ENCODE measurements around the gene ABCC4. TPM values are rescaled to one million over a fixed set of nuclear protein-coding genes. Genes with fewer than 3 reads are reported as not detected.

ABCC4 gene
- total and polyA plus RNA-seq, 2 donors (not counting 1 experiment from before 2014, with no cell fraction given), result 1.8 to 7.1 TPM

DNA sequence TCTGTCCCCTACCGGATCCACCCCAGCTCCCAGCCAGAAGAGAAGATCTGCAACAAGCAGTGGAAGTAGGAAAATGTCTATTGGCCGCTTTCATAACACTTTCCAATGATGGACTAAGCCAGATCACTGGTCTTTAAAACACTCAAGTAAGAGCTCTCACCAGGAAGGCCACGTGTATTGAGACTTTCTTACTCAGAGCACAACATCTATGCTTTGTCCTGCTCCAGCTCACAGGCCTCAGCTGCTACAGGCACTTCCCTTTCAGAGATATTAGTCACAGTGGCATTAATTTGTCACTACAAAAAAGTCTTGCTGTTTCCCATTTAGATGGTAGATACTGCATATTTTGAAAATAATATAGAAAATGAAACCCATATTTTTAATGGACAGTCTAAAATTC is 164.2 kb downstream of the ABCC4 start:
- POLR2A ChIA-PET, result no interaction called here
- Histone ChIP-seq H2AFZ (ENCODE audit: insufficient read depth, low read depth, low read length, poor library complexity, severe bottlenecking) (no peak overlapping the region), H3K9ac (ENCODE audit: low read length) (no peak overlapping the region), H3K36me3 (replicated peaks in 1 of 2; ENCODE audit: control extremely low read depth in 1 of 2, control insufficient read depth in 1 of 2, extremely low read depth in 1 of 2, insufficient read depth in 2 of 2, low read length in 1 of 2) (no peaks in the 10 kb centered on the region), H3K4me2 (replicated peaks; ENCODE audit: low read depth, low read length, poor library complexity, severe bottlenecking) (no peak overlapping the region), H3K27me3 (replicated peaks in 1 of 4; ENCODE audit: control extremely low read depth in 1 of 4, control insufficient read depth in 3 of 4, insufficient read depth in 4 of 4, low read length in 3 of 4) (no peaks in the 10 kb centered on the region), H3K27ac (ENCODE audit: low read length in 2 of 2) (no peak overlapping the region), H3K4me3 (ENCODE audit: control extremely low read depth in 1 of 5, extremely low read depth in 1 of 5, insufficient read depth in 1 of 5, low read depth in 2 of 5, low read length in 4 of 5) (no peak overlapping the region), H3K9me3 (ENCODE audit: control extremely low read depth in 1 of 3, control insufficient read depth in 2 of 3, insufficient read depth in 1 of 3, low read length in 2 of 3) (no peaks in the 10 kb centered on the region), H4K20me1 (ENCODE audit: control insufficient read depth, insufficient read depth, low read length, poor library complexity, severe bottlenecking) (no peaks in the 10 kb centered on the region), H3K79me2 (ENCODE audit: control insufficient read depth, insufficient read depth, low read length) (no peaks in the 10 kb centered on the region), H3K4me1 (ENCODE audit: control insufficient read depth in 2 of 2, insufficient read depth in 2 of 2, low read length in 2 of 2) (no peaks in the 10 kb centered on the region)
- ATAC-seq (ENCODE audit: low read depth) (no peak), DNase-seq (no peak)
- Mint-ChIP-seq H3K9me3 (ENCODE audit: insufficient read depth) (no peaks in the 10 kb centered on the region), H3K4me1 (no peaks in the 10 kb centered on the region), H3K27ac (no peak overlapping the region), H3K4me3 (no peak overlapping the region), H3K27me3 (no peaks in the 10 kb centered on the region)
- 100% methylated on average over 1 of the region's 3 CpGs for WGBS (ENCODE audit: insufficient coverage)
- no peak for TF ChIP-seq EZH2 (IDR thresholded peaks at IDR 0.05; ENCODE audit: borderline replicate concordance, insufficient read depth, low read depth, low read length, poor library complexity, severe bottlenecking)
- TF ChIP-seq, protein P1, sequence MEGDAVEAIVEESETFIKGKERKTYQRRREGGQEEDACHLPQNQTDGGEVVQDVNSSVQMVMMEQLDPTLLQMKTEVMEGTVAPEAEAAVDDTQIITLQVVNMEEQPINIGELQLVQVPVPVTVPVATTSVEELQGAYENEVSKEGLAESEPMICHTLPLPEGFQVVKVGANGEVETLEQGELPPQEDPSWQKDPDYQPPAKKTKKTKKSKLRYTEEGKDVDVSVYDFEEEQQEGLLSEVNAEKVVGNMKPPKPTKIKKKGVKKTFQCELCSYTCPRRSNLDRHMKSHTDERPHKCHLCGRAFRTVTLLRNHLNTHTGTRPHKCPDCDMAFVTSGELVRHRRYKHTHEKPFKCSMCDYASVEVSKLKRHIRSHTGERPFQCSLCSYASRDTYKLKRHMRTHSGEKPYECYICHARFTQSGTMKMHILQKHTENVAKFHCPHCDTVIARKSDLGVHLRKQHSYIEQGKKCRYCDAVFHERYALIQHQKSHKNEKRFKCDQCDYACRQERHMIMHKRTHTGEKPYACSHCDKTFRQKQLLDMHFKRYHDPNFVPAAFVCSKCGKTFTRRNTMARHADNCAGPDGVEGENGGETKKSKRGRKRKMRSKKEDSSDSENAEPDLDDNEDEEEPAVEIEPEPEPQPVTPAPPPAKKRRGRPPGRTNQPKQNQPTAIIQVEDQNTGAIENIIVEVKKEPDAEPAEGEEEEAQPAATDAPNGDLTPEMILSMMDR (IDR thresholded peaks at IDR 0.05), result no peak
- intact Hi-C loops (cut with micrococcal nuclease), result no loop called here
- CTCF ChIA-PET, result no interaction called here

GRCh38 chr13:95136638-95137037 is 164.6 kb downstream of the ABCC4 start:
- H3K79me2 ChIP-seq (ENCODE audit: control insufficient read depth, insufficient read depth, low read length), result no peaks in the 10 kb centered on the region
- no peak overlapping the region for H3K4me3 ChIP-seq (ENCODE audit: control extremely low read depth in 1 of 5, extremely low read depth in 1 of 5, insufficient read depth in 1 of 5, low read depth in 2 of 5, low read length in 4 of 5)
- 97% methylated on average over 8 of the region's 9 CpGs for WGBS (ENCODE audit: insufficient coverage)
- Mint-ChIP-seq H3K4me3 (no peak overlapping the region), H3K4me1 (no peaks in the 10 kb centered on the region), H3K27ac (no peak overlapping the region), H3K9me3 (ENCODE audit: insufficient read depth) (no peaks in the 10 kb centered on the region), H3K27me3 (no peaks in the 10 kb centered on the region)
- ChIA-PET CTCF (no interaction called here), POLR2A (no interaction called here)
- H4K20me1 ChIP-seq (ENCODE audit: control insufficient read depth, insufficient read depth, low read length, poor library complexity, severe bottlenecking), result no peaks in the 10 kb centered on the region
- DNase-seq, result no peak
- TF ChIP-seq, protein P1 (IDR thresholded peaks at IDR 0.05), result no peak
- no peak for TF ChIP-seq EZH2 (IDR thresholded peaks at IDR 0.05; ENCODE audit: borderline replicate concordance, insufficient read depth, low read depth, low read length, poor library complexity, severe bottlenecking)
- no peak overlapping the region for H2AFZ ChIP-seq (ENCODE audit: insufficient read depth, low read depth, low read length, poor library complexity, severe bottlenecking)
- H3K27ac ChIP-seq (ENCODE audit: low read length in 2 of 2), result no peak overlapping the region
- no peak overlapping the region for H3K9ac ChIP-seq (ENCODE audit: low read length)
- H3K9me3 ChIP-seq (ENCODE audit: control extremely low read depth in 1 of 3, control insufficient read depth in 2 of 3, insufficient read depth in 1 of 3, low read length in 2 of 3), result no peaks in the 10 kb centered on the region
- no peaks in the 10 kb centered on the region for H3K27me3 ChIP-seq (replicated peaks in 1 of 4; ENCODE audit: control extremely low read depth in 1 of 4, control insufficient read depth in 3 of 4, insufficient read depth in 4 of 4, low read length in 3 of 4)
- H3K36me3 ChIP-seq (replicated peaks in 1 of 2; ENCODE audit: control extremely low read depth in 1 of 2, control insufficient read depth in 1 of 2, extremely low read depth in 1 of 2, insufficient read depth in 2 of 2, low read length in 1 of 2), result no peaks in the 10 kb centered on the region
- intact Hi-C loops (cut with micrococcal nuclease), result no loop called here
- no peaks in the 10 kb centered on the region for H3K4me1 ChIP-seq (ENCODE audit: control insufficient read depth in 2 of 2, insufficient read depth in 2 of 2, low read length in 2 of 2)
- no peak overlapping the region for H3K4me2 ChIP-seq (replicated peaks; ENCODE audit: low read depth, low read length, poor library complexity, severe bottlenecking)
- ATAC-seq (ENCODE audit: low read depth), result no peak
